Left ventricle myocardium superior (tissue), 1 donor: Measurements from ENCODE around the gene WNT7A. TPM values are rescaled to one million over a fixed set of nuclear protein-coding genes. Genes with fewer than 3 reads are reported as not detected.

ENCODE experiments used
- ATAC-seq: fragments of 200-7000 bp; cut with Tn5 transposase; one replicate; pipeline ENCODE4 v1.9.1; 2020; ENCODE audit warnings: mild to moderate bottlenecking, moderate library complexity
- DNase-seq: peaks from one replicate; pipeline ENCODE4 v3.0.0-alpha.2; 2020
- intact Hi-C: fragments of 100-400 bp; cut with micrococcal nuclease; formaldehyde crosslinking; loops from one replicate; pipeline ENCODE4 v1.11.0; 2022
- total RNA-seq: library from RNA; stranded (reverse); fragmentation: NEBNext Ultra II Directional; extraction: Animal tissue kit (Norgen Biotek cat#: 25700); gene quantifications from one replicate; pipeline ENCODE4 v1.2.1, GENCODE V29; 2021
- donor health status: DM: no; HTN: yes; CAD: no; lungs with severe emphysema.

The WNT7A gene
- total RNA-seq, 1 donor from 2014 or later = not detected

DNA sequence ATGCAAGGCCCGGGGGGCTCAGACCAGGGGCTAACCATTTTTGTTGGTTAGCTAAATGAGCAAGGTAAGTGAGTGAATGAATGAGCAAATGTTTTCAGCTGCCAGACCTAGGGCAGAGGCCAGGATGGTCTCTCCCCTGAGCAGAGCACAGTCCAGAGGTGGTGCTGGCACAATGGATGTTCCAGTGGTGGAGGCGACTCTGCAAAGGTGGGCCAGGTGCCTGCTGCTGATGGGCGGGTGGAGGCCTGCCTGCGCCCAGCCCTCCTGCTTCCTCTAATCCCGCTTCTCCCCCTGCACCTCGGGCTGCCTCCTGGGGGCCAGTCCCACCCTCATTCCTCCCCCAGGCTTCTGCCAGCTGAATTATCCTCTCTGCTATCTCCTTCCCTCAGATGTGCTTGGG lies 112.8 kb downstream of the WNT7A start:
- DNase-seq (no peak), ATAC-seq (no peak)
- intact Hi-C loops = no loop called here

Other genes with a start within 250 kb of the WNT7A start
- gene CHCHD4, start 244.8 kb upstream of the WNT7A start, total RNA-seq = 36.8 TPM
- 29.5 TPM for gene TMEM43, start 245.0 kb upstream of the WNT7A start, total RNA-seq